ENCODE results near the gene ULK2.

DNA sequence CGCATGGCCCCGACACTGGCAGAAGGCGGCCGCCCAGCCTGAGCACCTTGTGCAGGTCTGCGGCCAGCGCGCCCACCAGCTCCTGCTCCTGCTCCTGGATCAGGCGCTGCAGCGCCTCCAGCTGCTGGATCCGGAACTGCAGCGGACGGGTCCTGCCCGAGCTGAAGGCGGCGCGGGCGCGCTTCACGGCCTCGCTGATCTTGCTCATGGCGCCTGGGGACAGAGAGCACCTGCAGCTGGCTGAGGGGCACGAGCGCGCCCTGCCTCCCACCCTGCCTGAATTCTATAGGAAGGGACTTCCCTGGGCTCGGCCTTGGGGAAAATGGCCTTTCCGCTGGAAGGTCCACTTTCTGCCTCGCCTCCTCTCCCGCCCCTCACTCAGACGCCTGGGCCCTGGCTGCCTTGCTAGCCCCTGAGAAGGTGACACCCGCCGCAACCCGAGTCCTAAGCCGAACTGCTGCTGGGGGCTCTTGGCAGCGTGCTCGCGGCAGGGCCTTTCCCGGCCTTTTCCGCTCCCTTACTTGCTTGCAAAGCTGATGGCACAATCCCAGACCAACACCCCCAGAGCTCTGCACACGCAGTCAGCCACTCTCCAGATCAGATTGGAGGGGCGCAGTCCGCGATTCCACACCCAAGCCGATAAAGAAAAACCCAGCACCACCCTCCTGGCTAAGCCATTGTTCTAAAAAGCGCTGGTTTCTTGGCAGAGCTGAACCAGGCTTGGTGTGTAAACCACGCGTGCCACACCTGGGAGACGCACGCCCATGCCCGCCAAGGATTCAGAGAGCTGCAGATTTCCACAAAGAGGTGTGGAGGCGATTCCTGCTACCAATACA, 122.6 kb downstream of the ULK2 start:
- TF ChIP-seq SIN3A (IDR thresholded peaks at IDR 0.05; ENCODE audit: borderline replicate concordance, insufficient read depth, low read depth, low read length) (no peak), TCF7L2 (IDR thresholded peaks at IDR 0.05; ENCODE audit: low read depth, low read length) (no peak), POLR2AphosphoS5 (IDR thresholded peaks at IDR 0.05; ENCODE audit: low read depth, low read length) (no peak)
- TF ChIP-seq, protein P1, sequence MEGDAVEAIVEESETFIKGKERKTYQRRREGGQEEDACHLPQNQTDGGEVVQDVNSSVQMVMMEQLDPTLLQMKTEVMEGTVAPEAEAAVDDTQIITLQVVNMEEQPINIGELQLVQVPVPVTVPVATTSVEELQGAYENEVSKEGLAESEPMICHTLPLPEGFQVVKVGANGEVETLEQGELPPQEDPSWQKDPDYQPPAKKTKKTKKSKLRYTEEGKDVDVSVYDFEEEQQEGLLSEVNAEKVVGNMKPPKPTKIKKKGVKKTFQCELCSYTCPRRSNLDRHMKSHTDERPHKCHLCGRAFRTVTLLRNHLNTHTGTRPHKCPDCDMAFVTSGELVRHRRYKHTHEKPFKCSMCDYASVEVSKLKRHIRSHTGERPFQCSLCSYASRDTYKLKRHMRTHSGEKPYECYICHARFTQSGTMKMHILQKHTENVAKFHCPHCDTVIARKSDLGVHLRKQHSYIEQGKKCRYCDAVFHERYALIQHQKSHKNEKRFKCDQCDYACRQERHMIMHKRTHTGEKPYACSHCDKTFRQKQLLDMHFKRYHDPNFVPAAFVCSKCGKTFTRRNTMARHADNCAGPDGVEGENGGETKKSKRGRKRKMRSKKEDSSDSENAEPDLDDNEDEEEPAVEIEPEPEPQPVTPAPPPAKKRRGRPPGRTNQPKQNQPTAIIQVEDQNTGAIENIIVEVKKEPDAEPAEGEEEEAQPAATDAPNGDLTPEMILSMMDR (IDR thresholded peaks at IDR 0.05) = peak; percentile 79
- TF ChIP-seq, protein P2, sequence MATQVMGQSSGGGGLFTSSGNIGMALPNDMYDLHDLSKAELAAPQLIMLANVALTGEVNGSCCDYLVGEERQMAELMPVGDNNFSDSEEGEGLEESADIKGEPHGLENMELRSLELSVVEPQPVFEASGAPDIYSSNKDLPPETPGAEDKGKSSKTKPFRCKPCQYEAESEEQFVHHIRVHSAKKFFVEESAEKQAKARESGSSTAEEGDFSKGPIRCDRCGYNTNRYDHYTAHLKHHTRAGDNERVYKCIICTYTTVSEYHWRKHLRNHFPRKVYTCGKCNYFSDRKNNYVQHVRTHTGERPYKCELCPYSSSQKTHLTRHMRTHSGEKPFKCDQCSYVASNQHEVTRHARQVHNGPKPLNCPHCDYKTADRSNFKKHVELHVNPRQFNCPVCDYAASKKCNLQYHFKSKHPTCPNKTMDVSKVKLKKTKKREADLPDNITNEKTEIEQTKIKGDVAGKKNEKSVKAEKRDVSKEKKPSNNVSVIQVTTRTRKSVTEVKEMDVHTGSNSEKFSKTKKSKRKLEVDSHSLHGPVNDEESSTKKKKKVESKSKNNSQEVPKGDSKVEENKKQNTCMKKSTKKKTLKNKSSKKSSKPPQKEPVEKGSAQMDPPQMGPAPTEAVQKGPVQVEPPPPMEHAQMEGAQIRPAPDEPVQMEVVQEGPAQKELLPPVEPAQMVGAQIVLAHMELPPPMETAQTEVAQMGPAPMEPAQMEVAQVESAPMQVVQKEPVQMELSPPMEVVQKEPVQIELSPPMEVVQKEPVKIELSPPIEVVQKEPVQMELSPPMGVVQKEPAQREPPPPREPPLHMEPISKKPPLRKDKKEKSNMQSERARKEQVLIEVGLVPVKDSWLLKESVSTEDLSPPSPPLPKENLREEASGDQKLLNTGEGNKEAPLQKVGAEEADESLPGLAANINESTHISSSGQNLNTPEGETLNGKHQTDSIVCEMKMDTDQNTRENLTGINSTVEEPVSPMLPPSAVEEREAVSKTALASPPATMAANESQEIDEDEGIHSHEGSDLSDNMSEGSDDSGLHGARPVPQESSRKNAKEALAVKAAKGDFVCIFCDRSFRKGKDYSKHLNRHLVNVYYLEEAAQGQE (IDR thresholded peaks at IDR 0.05; ENCODE audit: insufficient read depth in 1 of 2, low read depth in 2 of 2, low read length in 1 of 2) = no peak

Measured in Panc1 (cell line).